CD4-positive, alpha-beta T cell treated with Interferon gamma for 1 hour (primary cell): Measurements from ENCODE around the gene PTBP3.
A peak's percentile ranks its signal among the peaks of the same experiment; 100 is the strongest.
"Not testable (repeated sequence)": the region's sequence is repeated elsewhere in the genome, so short reads cannot be mapped to it uniquely, and the experiment has no call there.

Source experiments
- DNase-seq: peaks from one replicate; pipeline ENCODE4 v3.0.0-alpha.2; 2020

Gene PTBP3

GRCh38 chr9:112332977-112333638 lies at the start of gene PTBP3:
PTBP3 (minus strand) TSS chr9:112333619; CDS start chr9:112297865, 35,754 bp downstream.
- peak; percentile 80 for DNase-seq

GRCh38 chr9:112382501-112383364 lies 49.3 kb upstream of the PTBP3 start:
- no peak for DNase-seq

GRCh38 chr9:112382066-112382465 lies 48.6 kb upstream of the PTBP3 start:
- DNase-seq = no peak

- no peak for DNase-seq
These were observed 47.4 kb upstream of the PTBP3 start for GRCh38 chr9:112380825-112381221.

GRCh38 chr9:112380102-112380824 lies 46.8 kb upstream of the PTBP3 start, which contains the start of gene HSDL2:
HSDL2 (plus strand) TSS chr9:112380108; CDS start chr9:112380164, 56 bp downstream.
- DNase-seq = peak; percentile 15

GRCh38 chr9:112379177-112380101 lies 46.0 kb upstream of the PTBP3 start:
- DNase-seq = peak; percentile 96

- DNase-seq = no peak
These were observed 45.1 kb upstream of the PTBP3 start for GRCh38 chr9:112378328-112379176.

GRCh38 chr9:112377684-112378327 lies 44.4 kb upstream of the PTBP3 start:
- no peak for DNase-seq

- no peak for DNase-seq
These were observed 43.7 kb upstream of the PTBP3 start for GRCh38 chr9:112377087-112377486.

GRCh38 chr9:112375361-112375760 lies 41.9 kb upstream of the PTBP3 start:
- DNase-seq = no peak

- not testable (repeated sequence) for DNase-seq
These were observed 40.8 kb upstream of the PTBP3 start for GRCh38 chr9:112374232-112374631.

- DNase-seq = not testable (repeated sequence)
These were observed 40.2 kb upstream of the PTBP3 start for GRCh38 chr9:112373666-112374065.

GRCh38 chr9:112371060-112371459 lies 37.6 kb upstream of the PTBP3 start:
- no peak for DNase-seq

GRCh38 chr9:112369817-112370216 lies 36.4 kb upstream of the PTBP3 start:
- DNase-seq = no peak

- DNase-seq = no peak
These were observed 34.0 kb upstream of the PTBP3 start for GRCh38 chr9:112367465-112367864.

GRCh38 chr9:112366591-112366990 lies 33.2 kb upstream of the PTBP3 start:
- no peak for DNase-seq

GRCh38 chr9:112365257-112365656 lies 31.8 kb upstream of the PTBP3 start:
- DNase-seq = not testable (repeated sequence)

- no peak for DNase-seq
These were observed 31.3 kb upstream of the PTBP3 start for GRCh38 chr9:112364761-112365160.

GRCh38 chr9:112361601-112362000 lies 28.2 kb upstream of the PTBP3 start:
- DNase-seq = no peak

- DNase-seq = no peak
These were observed 26.8 kb upstream of the PTBP3 start for GRCh38 chr9:112360047-112360804.
